Dedifferentiated amniotic fluid mesenchymal stem cell (primary cell): ENCODE data around the gene SCFD2.
"Not testable (repeated sequence)": the region's sequence is repeated elsewhere in the genome, so short reads cannot be mapped to it uniquely, and the experiment has no call there.

Experiments used
- DNase-seq: peaks from one replicate; pipeline ENCODE4 v3.0.0-alpha.2; 2016; ENCODE audit errors: extremely low spot score

Gene SCFD2

GRCh38 chr4:53365486-53366300 lies at the start of gene SCFD2:
Gene SCFD2 (minus strand): TSS chr4:53366061.
- DNase-seq, result peak; percentile 97

GRCh38 chr4:53409479-53409878 lies 43.6 kb upstream of the SCFD2 start:
- not testable (repeated sequence) for DNase-seq

- no peak for DNase-seq
Observed at GRCh38 chr4:53380221-53380620, 14.4 kb upstream of the SCFD2 start.

GRCh38 chr4:53378171-53378482 lies 12.3 kb upstream of the SCFD2 start:
- DNase-seq, result no peak

GRCh38 chr4:53377319-53378170 lies 11.7 kb upstream of the SCFD2 start, which contains the start of gene FIP1L1:
Gene FIP1L1 (plus strand): TSS chr4:53377641. CDS start chr4:53377839, 198 bp downstream.
- peak; percentile 81 for DNase-seq

- DNase-seq, result no peak
Observed at GRCh38 chr4:53376900-53377299, 11.0 kb upstream of the SCFD2 start.

- no peak for DNase-seq
Observed at GRCh38 chr4:53374777-53375258, 9.0 kb upstream of the SCFD2 start.

- no peak for DNase-seq
Observed at GRCh38 chr4:53371843-53372521, 6.1 kb upstream of the SCFD2 start.

GRCh38 chr4:53371049-53371448 lies 5.2 kb upstream of the SCFD2 start:
- no peak for DNase-seq

- DNase-seq, result no peak
Observed at GRCh38 chr4:53367721-53368120, 1.9 kb upstream of the SCFD2 start.

GRCh38 chr4:53366301-53366716 lies 448 bp upstream of the SCFD2 start:
- no peak for DNase-seq

GRCh38 chr4:53365121-53365485 lies 758 bp downstream of the SCFD2 start:
- DNase-seq, result no peak

GRCh38 chr4:53364624-53365023 lies 1.2 kb downstream of the SCFD2 start:
- DNase-seq, result no peak

GRCh38 chr4:53362093-53362492 lies 3.8 kb downstream of the SCFD2 start:
- DNase-seq, result no peak

- DNase-seq, result no peak
Observed at GRCh38 chr4:53361451-53361850, 4.4 kb downstream of the SCFD2 start.

- no peak for DNase-seq
Observed at GRCh38 chr4:53355930-53356521, 9.8 kb downstream of the SCFD2 start.

- DNase-seq, result no peak
Observed at GRCh38 chr4:53354012-53354722, 11.7 kb downstream of the SCFD2 start.

- no peak for DNase-seq
Observed at GRCh38 chr4:53349091-53349491, 16.8 kb downstream of the SCFD2 start.

GRCh38 chr4:53348046-53348445 lies 17.8 kb downstream of the SCFD2 start:
- no peak for DNase-seq

- peak; percentile 68 for DNase-seq
Observed at GRCh38 chr4:53346920-53347852, 18.7 kb downstream of the SCFD2 start.
